Naive thymus-derived CD8-positive, alpha-beta T cell (primary cell): ENCODE data around the gene ZNF333. TPM values are rescaled to one million over a fixed set of nuclear protein-coding genes. Genes with fewer than 3 reads are reported as not detected.

ENCODE experiments used
- ATAC-seq, 2 donors: fragments of 150-1000 bp; cut with Tn5 transposase in 1 of 2; sonication (Bioruptor Pico), chemical (Tn5 transposase) in 1 of 2; 1 replicate in 1 of 2; 2 replicates in 1 of 2; pipeline ENCODE4 v1.10.0; 2021; ENCODE audit warnings: mild to moderate bottlenecking in 2 of 2, moderate library complexity in 2 of 2
- POLR2A ChIA-PET: fragments of 350-600 bp; sonication (Branson Sonifier 250); formaldehyde crosslinking; loops from one replicate; lab custom pipeline; 2021; ENCODE audit warnings: antibody characterized with exemption; lab: Charles Lee
- DNase-seq, 10 donors: peaks; one replicate each; pipeline versions ENCODE4 v3.0.0 to v3.0.0-alpha.2; 2020 to 2022
- H3K27ac Mint-ChIP-seq, 10 donors: one replicate each; pipeline ENCODE4 v1.8.0; 2020 to 2022; ENCODE audit warnings: mild to moderate bottlenecking in 10 of 10, mixed read lengths in 10 of 10, moderate library complexity in 4 of 10, inconsistent platforms in 1 of 10
- H3K27me3 Mint-ChIP-seq, 5 donors: one replicate each; pipeline ENCODE4 v1.8.0; 2021 to 2022; ENCODE audit warnings: mixed read lengths in 5 of 5
- H3K36me3 Mint-ChIP-seq, 3 donors: one replicate each; pipeline ENCODE4 v1.8.0; 2020 to 2022; ENCODE audit warnings: mixed read lengths in 3 of 3, mild to moderate bottlenecking in 2 of 3, inconsistent platforms in 1 of 3
- H3K4me1 Mint-ChIP-seq, 4 donors: one replicate each; pipeline ENCODE4 v1.8.0; 2021 to 2022; ENCODE audit warnings: mixed read lengths in 4 of 4
- H3K4me3 Mint-ChIP-seq, 10 donors: one replicate each; pipeline ENCODE4 v1.8.0; 2020 to 2022; ENCODE audit warnings: mild to moderate bottlenecking in 10 of 10, mixed read lengths in 10 of 10, moderate library complexity in 6 of 10, inconsistent platforms in 1 of 10
- H3K9me3 Mint-ChIP-seq, 9 donors: one replicate each; pipeline ENCODE4 v1.8.0; 2020 to 2022; ENCODE audit warnings: mixed read lengths in 9 of 9, mild to moderate bottlenecking in 3 of 9, inconsistent platforms in 1 of 9, moderate library complexity in 1 of 9
- polyA plus RNA-seq, 3 donors: library from polyadenylated mRNA; unstranded; fragments of 300-500 nt; fragmentation: Illumina TruSeq; gene quantifications; one replicate each; pipeline ENCODE4 v1.2.3, GENCODE V29; 2021
- total RNA-seq, 8 experiments: library from RNA in 2 of 8; stranded (reverse) in 2 of 8; gene quantifications; one replicate each; pipeline ENCODE4 v1.2.3 and lab custom pipeline; 2021 to 2026

ZNF333 gene
- total and polyA plus RNA-seq, 5 experiments from 2014 or later, result 7.6 to 41.5 (median 8.1) TPM

DNA sequence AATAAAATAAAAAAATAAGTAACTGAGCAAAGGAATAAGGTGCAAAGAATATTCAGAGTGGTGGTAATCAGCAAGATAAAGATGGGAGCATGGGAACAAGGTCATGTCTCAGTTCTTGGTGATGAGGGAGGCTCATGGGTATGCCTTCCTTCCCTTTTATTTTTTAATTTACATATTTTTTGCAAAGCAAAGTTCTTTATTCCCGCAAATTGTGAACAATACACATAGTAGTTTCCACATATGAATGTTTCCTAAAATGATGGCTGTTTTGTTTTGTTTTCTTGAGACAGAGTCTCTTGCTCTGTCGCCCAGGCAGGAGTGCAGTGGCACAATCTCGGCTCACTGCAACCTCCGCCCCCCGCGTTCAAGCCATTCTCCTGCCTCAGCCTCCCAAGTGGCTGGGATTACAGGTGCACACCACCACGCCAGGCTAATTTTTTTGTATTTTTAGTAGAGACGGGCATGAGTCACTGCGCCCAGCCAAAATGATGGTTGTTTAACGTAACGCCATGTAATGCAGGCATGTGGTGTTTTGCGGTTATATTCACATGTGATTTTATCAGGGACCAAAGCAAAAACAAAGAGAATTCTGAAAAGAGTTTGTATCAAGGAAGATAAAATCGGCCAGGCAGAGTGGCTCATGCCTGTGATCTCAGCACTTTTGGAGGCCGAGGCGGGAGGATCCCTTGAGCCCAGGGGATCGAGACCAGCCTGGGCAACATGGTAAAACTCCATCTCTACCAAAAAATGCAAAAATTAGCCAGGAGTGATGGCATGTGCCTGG, 93.0 kb downstream of the ZNF333 start:
- DNase-seq (no peak), ATAC-seq (no peak)
- no peak overlapping the region for H3K27ac Mint-ChIP-seq
- peaks cover 0 to 5% (median 0%) of the 10 kb centered on the region in 9 donors for H3K9me3 Mint-ChIP-seq
- H3K4me1 Mint-ChIP-seq, result peaks cover 3 to 37% (median 15%) of the 10 kb centered on the region in 4 donors
- POLR2A ChIA-PET, result no interaction called here
- peaks cover 10 to 58% (median 18%) of the 10 kb centered on the region in 5 donors for H3K27me3 Mint-ChIP-seq
- H3K4me3 Mint-ChIP-seq, result no peak overlapping the region
- H3K36me3 Mint-ChIP-seq, result no peaks in the 10 kb centered on the region

Other genes with a start within 250 kb of the ZNF333 start
- not detected for gene PTGER1, start 214.7 kb upstream of the ZNF333 start, total RNA-seq
- gene PTGER1, start 214.7 kb upstream of the ZNF333 start, polyA plus RNA-seq, result not detected
- gene GIPC1, start 193.9 kb upstream of the ZNF333 start, total RNA-seq, result 10 to 100 TPM; 19.9 to 23.0 TPM
- gene GIPC1, start 193.9 kb upstream of the ZNF333 start, polyA plus RNA-seq, result 10 to 100 TPM; 32.2 to 35.0 (median 33.5) TPM
- gene DNAJB1, start 171.7 kb upstream of the ZNF333 start, total RNA-seq, result 100 to 1,000 TPM; 165 to 171 TPM
- 100 to 1,000 TPM; 205 to 348 (median 344) TPM for gene DNAJB1, start 171.7 kb upstream of the ZNF333 start, polyA plus RNA-seq
- 100 to 1,000 TPM; 179 to 182 TPM for gene TECR, start 160.5 kb upstream of the ZNF333 start, total RNA-seq
- 100 to 1,000 TPM; 193 to 300 (median 261) TPM for gene TECR, start 160.5 kb upstream of the ZNF333 start, polyA plus RNA-seq
- 10 to 100 TPM; 61.6 to 64.6 TPM for gene NDUFB7, start 118.0 kb upstream of the ZNF333 start, total RNA-seq
- gene NDUFB7, start 118.0 kb upstream of the ZNF333 start, polyA plus RNA-seq, result 100 to 1,000 TPM; 209 to 236 (median 230) TPM
- 1 to 10 TPM; 4.0 to 4.3 TPM for gene CLEC17A, start 107.0 kb upstream of the ZNF333 start, total RNA-seq
- not detected for gene CLEC17A, start 107.0 kb upstream of the ZNF333 start, polyA plus RNA-seq
- gene ADGRE3, start 15.2 kb upstream of the ZNF333 start, total RNA-seq, result not detected
- gene ADGRE3, start 15.2 kb upstream of the ZNF333 start, polyA plus RNA-seq, result not detected
- gene ADGRE2, start 88.5 kb downstream of the ZNF333 start, total RNA-seq, result not detected
- not detected for gene ADGRE2, start 88.5 kb downstream of the ZNF333 start, polyA plus RNA-seq
- gene OR7A5, start 145.1 kb downstream of the ZNF333 start, total RNA-seq, result not detected
- gene OR7A5, start 145.1 kb downstream of the ZNF333 start, polyA plus RNA-seq, result not detected
- gene OR7C1, start 145.1 kb downstream of the ZNF333 start, total RNA-seq, result not detected
- not detected for gene OR7C1, start 145.1 kb downstream of the ZNF333 start, polyA plus RNA-seq
- gene OR7A10, start 158.9 kb downstream of the ZNF333 start, total RNA-seq, result not detected
- gene OR7A10, start 158.9 kb downstream of the ZNF333 start, polyA plus RNA-seq, result not detected
- not detected for gene OR7A17, start 196.1 kb downstream of the ZNF333 start, total RNA-seq
- gene OR7A17, start 196.1 kb downstream of the ZNF333 start, polyA plus RNA-seq, result not detected